ENCODE measurements around the gene CARS2.
A peak's percentile ranks its signal among the peaks of the same experiment; 100 is the strongest.
"Not testable (repeated sequence)": the region's sequence is repeated elsewhere in the genome, so short reads cannot be mapped to it uniquely, and the experiment has no call there.

The CARS2 gene

DNA sequence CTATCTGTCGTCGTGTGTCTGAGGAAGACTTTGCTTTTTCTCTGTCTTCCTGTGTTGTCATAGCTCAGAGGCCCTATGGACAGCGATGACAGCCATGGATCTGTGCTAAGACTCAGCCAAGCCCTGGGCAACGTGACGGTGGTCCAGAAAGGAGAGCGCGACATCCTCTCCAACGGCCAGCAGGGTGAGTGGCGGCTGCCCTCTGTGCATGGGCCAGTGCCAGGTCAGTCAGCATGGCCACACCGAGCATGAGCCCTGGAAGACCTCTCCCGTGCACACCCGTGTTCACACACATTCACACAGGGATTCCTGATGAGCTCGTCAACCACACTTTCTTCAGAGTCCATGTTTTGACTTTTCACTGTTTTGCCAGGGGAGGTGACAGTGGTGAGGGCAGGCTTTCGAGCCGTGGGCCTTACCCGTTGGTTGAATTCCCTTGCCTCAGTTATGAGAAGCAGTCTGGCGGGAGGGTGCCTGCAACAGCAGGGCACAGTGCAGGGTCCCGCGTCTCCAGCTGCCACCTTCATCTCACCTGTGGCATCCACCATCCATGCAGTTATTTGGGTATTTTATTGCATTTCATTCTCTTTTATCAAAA is 70.4 kb downstream of the CARS2 start:
- H3K36me3 ChIP-seq (ENCODE audit: control insufficient read depth, insufficient read depth, low read length): peaks cover 61% of the 10 kb centered on the region
- DNase-seq: no peak

DNA sequence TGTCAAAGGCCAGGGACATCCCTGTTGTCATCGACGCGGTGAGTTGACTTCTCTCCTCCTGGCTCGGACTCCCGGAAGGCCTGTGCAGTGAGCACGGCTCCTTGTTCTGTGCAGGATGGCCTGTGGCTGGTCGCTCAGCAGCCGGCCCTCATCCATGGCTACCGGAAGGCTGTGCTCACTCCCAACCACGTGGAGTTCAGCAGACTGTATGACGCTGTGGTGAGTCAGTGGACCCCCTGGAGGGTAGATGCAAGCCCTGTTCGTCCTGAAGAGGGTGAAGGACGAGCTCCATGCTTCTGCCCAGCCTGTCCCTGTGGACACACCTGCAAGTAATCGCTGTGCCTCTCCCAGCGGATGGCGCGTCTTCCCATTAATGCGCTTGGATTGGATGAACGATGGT is 71.4 kb downstream of the CARS2 start:
- Histone ChIP-seq H3K27ac (ENCODE audit: insufficient read depth, low read length, poor library complexity, severe bottlenecking) (no peak overlapping the region), H3K4me3 (ENCODE audit: insufficient read depth, low read depth, low read length, poor library complexity, severe bottlenecking) (no peak overlapping the region), H3K27me3 (replicated peaks; ENCODE audit: control insufficient read depth, insufficient read depth, low read length, poor library complexity, severe bottlenecking) (no peaks in the 10 kb centered on the region)

More for the DNA sequence above, 70.4 kb downstream of the CARS2 start:
- no peaks in the 10 kb centered on the region for H3K9me3 ChIP-seq (ENCODE audit: control insufficient read depth, low read length)
- H3K4me3 ChIP-seq (ENCODE audit: insufficient read depth, low read depth, low read length, poor library complexity, severe bottlenecking): no peak overlapping the region
- H3K27me3 ChIP-seq (replicated peaks; ENCODE audit: control insufficient read depth, insufficient read depth, low read length, poor library complexity, severe bottlenecking): no peaks in the 10 kb centered on the region
- H3K27ac ChIP-seq (ENCODE audit: insufficient read depth, low read length, poor library complexity, severe bottlenecking): no peak overlapping the region
- no peaks in the 10 kb centered on the region for H3K4me1 ChIP-seq (ENCODE audit: control insufficient read depth, insufficient read depth, low read length, poor library complexity, severe bottlenecking)

DNA sequence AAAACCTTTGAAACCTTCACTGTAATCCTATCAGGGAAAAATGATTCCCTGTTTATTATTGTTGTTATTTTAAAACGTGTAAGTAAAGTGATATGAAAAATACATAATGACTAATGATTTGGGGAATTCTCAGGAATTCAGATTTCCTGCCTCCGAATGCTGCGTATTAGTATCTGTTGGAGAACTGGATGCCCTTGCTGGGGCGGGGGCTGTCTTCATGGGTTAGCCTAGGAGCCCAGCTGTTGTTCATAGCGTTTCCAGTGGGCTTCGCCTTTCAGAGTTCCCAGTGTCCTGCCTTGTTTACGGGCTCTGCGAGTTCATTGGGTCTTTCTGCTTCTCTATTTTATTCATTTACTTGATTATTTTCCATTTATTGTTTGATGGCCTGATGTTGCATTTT is 72.1 kb downstream of the CARS2 start:
- Histone ChIP-seq H3K9me3 (ENCODE audit: control insufficient read depth, low read length) (no peaks in the 10 kb centered on the region), H3K4me1 (ENCODE audit: control insufficient read depth, insufficient read depth, low read length, poor library complexity, severe bottlenecking) (peaks cover 3% of the 10 kb centered on the region), H3K27me3 (replicated peaks; ENCODE audit: control insufficient read depth, insufficient read depth, low read length, poor library complexity, severe bottlenecking) (no peaks in the 10 kb centered on the region), H3K4me3 (ENCODE audit: insufficient read depth, low read depth, low read length, poor library complexity, severe bottlenecking) (no peak overlapping the region), H3K27ac (ENCODE audit: insufficient read depth, low read length, poor library complexity, severe bottlenecking) (no peak overlapping the region), H3K36me3 (ENCODE audit: control insufficient read depth, insufficient read depth, low read length) (peaks cover 51% of the 10 kb centered on the region)
- DNase-seq: no peak

More for the DNA sequence above, 71.4 kb downstream of the CARS2 start:
- DNase-seq: no peak
- H3K4me1 ChIP-seq (ENCODE audit: control insufficient read depth, insufficient read depth, low read length, poor library complexity, severe bottlenecking): peaks cover 3% of the 10 kb centered on the region
- H3K9me3 ChIP-seq (ENCODE audit: control insufficient read depth, low read length): no peaks in the 10 kb centered on the region
- H3K36me3 ChIP-seq (ENCODE audit: control insufficient read depth, insufficient read depth, low read length): peaks cover 56% of the 10 kb centered on the region

DNA sequence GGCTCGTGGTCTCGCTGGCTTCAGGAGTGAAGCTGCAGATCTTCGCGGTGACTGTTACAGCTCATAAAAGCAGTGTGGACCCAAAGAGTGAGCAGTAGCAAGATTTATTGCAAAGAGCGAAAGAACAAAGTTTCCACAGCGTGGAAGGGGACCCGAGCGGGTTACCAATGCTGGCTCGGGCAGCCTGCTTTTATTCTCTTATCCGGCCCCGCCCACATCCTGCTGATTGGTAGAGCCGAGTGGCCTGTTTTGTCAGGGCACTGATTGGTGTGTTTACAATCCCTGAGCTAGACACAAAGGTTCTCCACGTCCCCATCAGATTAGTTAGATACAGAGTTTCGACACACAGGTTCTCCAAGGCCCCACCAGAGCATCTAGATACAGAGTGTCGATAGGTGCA is 73.7 kb downstream of the CARS2 start:
- not testable (repeated sequence) for H3K4me1 ChIP-seq (ENCODE audit: control insufficient read depth, insufficient read depth, low read length, poor library complexity, severe bottlenecking); H3K9me3 ChIP-seq (ENCODE audit: control insufficient read depth, low read length); H3K27ac ChIP-seq (ENCODE audit: insufficient read depth, low read length, poor library complexity, severe bottlenecking); H3K27me3 ChIP-seq (replicated peaks; ENCODE audit: control insufficient read depth, insufficient read depth, low read length, poor library complexity, severe bottlenecking); H3K4me3 ChIP-seq (ENCODE audit: insufficient read depth, low read depth, low read length, poor library complexity, severe bottlenecking); DNase-seq
- peaks cover 48% of the 10 kb centered on the region for H3K36me3 ChIP-seq (ENCODE audit: control insufficient read depth, insufficient read depth, low read length)

DNA sequence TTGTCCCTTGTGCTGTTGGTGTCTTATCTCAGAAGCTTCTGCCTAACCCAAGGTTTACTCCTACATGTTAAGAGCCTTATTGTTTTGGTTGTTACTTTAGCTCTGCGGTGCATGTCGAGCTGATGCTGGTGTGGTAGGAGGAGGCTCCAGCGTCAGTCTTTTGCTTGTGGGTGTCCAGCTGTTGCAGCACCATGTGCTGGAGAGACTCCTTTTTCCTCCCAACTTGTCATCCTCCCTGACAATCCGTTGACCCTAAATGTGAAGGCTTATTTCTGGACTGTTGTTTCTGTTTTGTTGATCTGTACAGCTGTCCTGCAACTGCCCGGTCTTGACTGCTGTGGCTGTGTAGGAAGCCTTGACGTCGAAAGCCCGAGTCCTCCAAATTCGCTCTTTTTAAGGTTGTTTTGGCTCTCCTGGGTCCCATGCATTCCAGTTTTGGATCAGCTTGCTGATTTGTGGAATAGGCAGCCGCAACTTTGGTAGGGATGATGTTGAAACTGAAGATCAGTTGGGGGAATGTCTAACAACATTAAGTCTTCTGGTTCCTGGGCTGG is 75.3 kb downstream of the CARS2 start:
- no peak for DNase-seq
- H3K36me3 ChIP-seq (ENCODE audit: control insufficient read depth, insufficient read depth, low read length): peaks cover 37% of the 10 kb centered on the region
- H3K4me3 ChIP-seq (ENCODE audit: insufficient read depth, low read depth, low read length, poor library complexity, severe bottlenecking): no peak overlapping the region
- no peaks in the 10 kb centered on the region for H3K9me3 ChIP-seq (ENCODE audit: control insufficient read depth, low read length)
- H3K4me1 ChIP-seq (ENCODE audit: control insufficient read depth, insufficient read depth, low read length, poor library complexity, severe bottlenecking): peaks cover 3% of the 10 kb centered on the region
- no peaks in the 10 kb centered on the region for H3K27me3 ChIP-seq (replicated peaks; ENCODE audit: control insufficient read depth, insufficient read depth, low read length, poor library complexity, severe bottlenecking)
- no peak overlapping the region for H3K27ac ChIP-seq (ENCODE audit: insufficient read depth, low read length, poor library complexity, severe bottlenecking)

DNA sequence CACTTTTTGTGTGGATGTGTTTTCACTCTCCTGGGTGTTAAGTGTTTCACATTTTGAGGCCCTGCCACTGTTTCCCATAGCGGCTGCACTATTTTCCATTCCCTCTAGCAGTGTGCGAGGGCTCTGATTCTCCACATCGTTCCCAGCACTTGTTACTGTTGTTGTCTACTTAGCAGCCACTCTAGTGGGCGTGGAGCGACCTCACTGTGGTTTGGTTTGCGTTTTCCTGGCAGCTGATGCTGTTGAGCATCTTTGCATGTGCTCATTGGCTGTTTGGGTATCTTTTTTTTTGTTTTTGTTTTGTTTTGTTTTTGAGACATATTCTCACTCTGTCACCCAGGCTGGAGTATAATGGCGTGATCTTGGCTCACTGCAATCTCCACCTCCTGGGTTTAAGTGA is 76.2 kb downstream of the CARS2 start:
- no peak overlapping the region for H3K4me3 ChIP-seq (ENCODE audit: insufficient read depth, low read depth, low read length, poor library complexity, severe bottlenecking)
- peaks cover 37% of the 10 kb centered on the region for H3K36me3 ChIP-seq (ENCODE audit: control insufficient read depth, insufficient read depth, low read length)
- no peak overlapping the region for H3K27ac ChIP-seq (ENCODE audit: insufficient read depth, low read length, poor library complexity, severe bottlenecking)
- H3K4me1 ChIP-seq (ENCODE audit: control insufficient read depth, insufficient read depth, low read length, poor library complexity, severe bottlenecking): peaks cover 3% of the 10 kb centered on the region
- peak in 1 of 3 donors; percentile 20 for DNase-seq
- no peaks in the 10 kb centered on the region for H3K9me3 ChIP-seq (ENCODE audit: control insufficient read depth, low read length)
- no peaks in the 10 kb centered on the region for H3K27me3 ChIP-seq (replicated peaks; ENCODE audit: control insufficient read depth, insufficient read depth, low read length, poor library complexity, severe bottlenecking)

DNA sequence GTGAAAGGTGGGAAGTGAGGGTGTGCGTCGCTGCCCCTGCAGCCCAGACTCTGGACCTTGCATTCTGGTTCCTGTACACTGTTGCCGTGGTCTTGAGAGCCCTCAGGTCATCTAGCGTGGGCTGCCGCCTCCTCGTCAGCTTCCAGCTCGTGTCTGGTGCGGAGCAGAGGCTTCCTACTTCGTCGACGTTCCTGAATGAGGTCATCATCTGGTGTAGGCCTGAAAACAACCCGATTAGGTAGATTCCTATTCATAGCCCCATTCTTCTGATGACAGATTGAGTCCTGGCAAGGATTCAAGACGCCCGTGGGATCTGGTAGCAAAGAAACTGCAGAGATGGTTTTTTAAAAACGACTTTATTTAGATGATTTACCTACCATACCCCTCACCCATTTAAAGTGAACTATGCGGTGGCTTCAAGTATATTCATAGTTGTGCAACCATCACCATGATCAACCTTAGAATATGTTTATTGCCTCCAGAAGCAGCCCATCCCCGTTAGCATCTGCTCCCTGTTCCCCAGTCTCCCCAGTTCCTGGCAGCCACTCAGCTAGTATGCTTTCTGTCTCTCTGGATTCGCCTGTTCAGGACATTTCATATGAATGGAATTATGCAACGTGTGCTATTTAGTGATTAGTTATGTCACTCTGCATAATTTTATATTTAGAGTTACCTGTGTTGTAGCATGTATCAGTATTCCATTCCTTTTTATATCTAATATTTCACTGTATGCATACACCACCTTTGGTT is 76.8 kb downstream of the CARS2 start:
- Histone ChIP-seq H3K4me1 (ENCODE audit: control insufficient read depth, insufficient read depth, low read length, poor library complexity, severe bottlenecking) (peaks cover 3% of the 10 kb centered on the region), H3K9me3 (ENCODE audit: control insufficient read depth, low read length) (no peaks in the 10 kb centered on the region), H3K27ac (ENCODE audit: insufficient read depth, low read length, poor library complexity, severe bottlenecking) (no peak overlapping the region), H3K36me3 (ENCODE audit: control insufficient read depth, insufficient read depth, low read length) (peaks cover 36% of the 10 kb centered on the region), H3K4me3 (ENCODE audit: insufficient read depth, low read depth, low read length, poor library complexity, severe bottlenecking) (no peak overlapping the region), H3K27me3 (replicated peaks; ENCODE audit: control insufficient read depth, insufficient read depth, low read length, poor library complexity, severe bottlenecking) (no peaks in the 10 kb centered on the region)
- no peak for DNase-seq

DNA sequence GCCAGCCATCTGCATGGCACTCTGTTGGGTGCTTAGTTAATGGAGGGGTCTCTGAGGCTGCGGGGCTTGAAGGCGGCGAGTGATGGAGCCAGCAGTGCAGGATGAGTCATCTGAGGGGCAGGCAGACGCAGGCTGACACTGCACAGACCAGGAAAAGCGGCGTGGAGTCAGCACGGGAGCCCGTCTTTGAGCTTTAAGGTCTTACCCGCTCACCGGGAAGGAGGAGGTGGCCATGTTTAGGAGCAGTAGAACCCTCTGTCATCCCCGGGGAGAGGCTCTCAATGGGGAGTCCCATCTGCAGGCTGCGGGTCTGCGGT is 77.5 kb downstream of the CARS2 start:
- H3K27me3 ChIP-seq (replicated peaks; ENCODE audit: control insufficient read depth, insufficient read depth, low read length, poor library complexity, severe bottlenecking): no peaks in the 10 kb centered on the region
- no peaks in the 10 kb centered on the region for H3K9me3 ChIP-seq (ENCODE audit: control insufficient read depth, low read length)
- no peak overlapping the region for H3K4me3 ChIP-seq (ENCODE audit: insufficient read depth, low read depth, low read length, poor library complexity, severe bottlenecking)
- no peak for DNase-seq
- H3K4me1 ChIP-seq (ENCODE audit: control insufficient read depth, insufficient read depth, low read length, poor library complexity, severe bottlenecking): peaks cover 3% of the 10 kb centered on the region
- H3K36me3 ChIP-seq (ENCODE audit: control insufficient read depth, insufficient read depth, low read length): peaks cover 32% of the 10 kb centered on the region
- no peak overlapping the region for H3K27ac ChIP-seq (ENCODE audit: insufficient read depth, low read length, poor library complexity, severe bottlenecking)

DNA sequence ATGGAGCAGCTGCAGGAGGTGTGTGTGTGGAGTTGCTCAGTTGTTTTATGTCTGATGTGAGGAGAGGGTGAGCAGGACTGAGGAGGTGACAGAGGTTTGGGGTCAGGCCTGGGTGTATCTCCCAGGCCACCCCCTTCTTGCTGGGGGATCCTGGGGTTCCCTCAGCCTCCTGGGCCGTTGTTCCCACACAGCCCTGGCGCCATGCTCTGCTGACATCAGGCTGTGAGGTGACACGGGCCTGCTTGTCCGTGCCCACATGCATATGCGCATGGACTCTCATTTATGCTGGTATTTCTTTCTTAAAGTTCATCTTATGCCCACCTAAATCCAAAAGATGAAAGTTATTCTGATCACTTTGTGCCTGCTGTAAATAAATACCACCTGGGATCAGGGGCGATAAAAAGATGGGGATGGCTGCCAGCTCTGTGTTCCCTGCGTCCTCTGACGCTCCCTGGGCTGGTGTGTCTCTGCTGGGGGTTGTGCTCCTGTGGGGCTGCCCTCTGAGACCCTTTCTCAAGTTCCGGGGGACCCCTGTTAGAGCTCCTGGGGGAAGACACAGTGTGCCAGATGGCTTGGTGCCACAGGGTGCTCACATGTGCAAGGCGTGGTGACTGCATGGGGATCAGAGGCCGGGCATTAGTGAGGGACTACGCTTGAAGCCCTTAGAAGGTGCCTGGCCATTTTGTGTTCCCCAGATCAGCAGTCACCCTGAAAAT is 78.0 kb downstream of the CARS2 start:
- no peaks in the 10 kb centered on the region for H3K27me3 ChIP-seq (replicated peaks; ENCODE audit: control insufficient read depth, insufficient read depth, low read length, poor library complexity, severe bottlenecking)
- DNase-seq: no peak
- H3K36me3 ChIP-seq (ENCODE audit: control insufficient read depth, insufficient read depth, low read length): peaks cover 35% of the 10 kb centered on the region
- peaks cover 3% of the 10 kb centered on the region for H3K4me1 ChIP-seq (ENCODE audit: control insufficient read depth, insufficient read depth, low read length, poor library complexity, severe bottlenecking)
- H3K4me3 ChIP-seq (ENCODE audit: insufficient read depth, low read depth, low read length, poor library complexity, severe bottlenecking): no peak overlapping the region
- no peaks in the 10 kb centered on the region for H3K9me3 ChIP-seq (ENCODE audit: control insufficient read depth, low read length)
- no peak overlapping the region for H3K27ac ChIP-seq (ENCODE audit: insufficient read depth, low read length, poor library complexity, severe bottlenecking)

DNA sequence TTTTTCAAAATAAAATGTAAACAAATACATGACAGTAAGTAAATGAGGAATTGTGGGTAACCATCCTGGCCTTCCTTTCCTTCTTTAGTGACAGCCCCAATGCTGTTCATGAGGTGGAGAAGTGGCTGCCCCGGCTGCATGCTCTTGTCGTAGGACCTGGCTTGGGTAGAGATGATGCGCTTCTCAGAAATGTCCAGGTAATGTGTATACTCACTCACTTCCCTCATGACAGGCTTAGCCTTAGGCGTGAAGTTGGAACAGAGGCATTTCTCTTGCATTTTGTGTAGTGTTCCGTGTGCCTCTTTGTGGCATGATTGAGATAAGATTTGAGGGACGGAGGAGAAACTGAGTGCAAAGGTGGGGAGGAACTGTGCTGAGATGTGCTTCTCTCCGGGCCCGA is 78.6 kb downstream of the CARS2 start:
- H3K27me3 ChIP-seq (replicated peaks; ENCODE audit: control insufficient read depth, insufficient read depth, low read length, poor library complexity, severe bottlenecking): no peaks in the 10 kb centered on the region
- no peaks in the 10 kb centered on the region for H3K9me3 ChIP-seq (ENCODE audit: control insufficient read depth, low read length)
- H3K27ac ChIP-seq (ENCODE audit: insufficient read depth, low read length, poor library complexity, severe bottlenecking): no peak overlapping the region
- no peak for DNase-seq
- peaks cover 3% of the 10 kb centered on the region for H3K4me1 ChIP-seq (ENCODE audit: control insufficient read depth, insufficient read depth, low read length, poor library complexity, severe bottlenecking)
- H3K4me3 ChIP-seq (ENCODE audit: insufficient read depth, low read depth, low read length, poor library complexity, severe bottlenecking): no peak overlapping the region
- peaks cover 38% of the 10 kb centered on the region for H3K36me3 ChIP-seq (ENCODE audit: control insufficient read depth, insufficient read depth, low read length)
